HepG2 (cell line): ENCODE data around the gene SLC39A3.

Experiments
- ATF7 ChIP-seq, 2 experiments: fragments of 450-650 bp in 1 of 2; sonication (generic) in 1 of 2; formaldehyde crosslinking in 1 of 2; IDR thresholded peaks; 2 replicates each; pipeline versions ENCODE4 v1.4.0 to v1.6.1; 2016 to 2020; ENCODE audit warnings: antibody characterized with exemption in 1 of 2, mild to moderate bottlenecking in 1 of 2, missing genetic modification reagents in 1 of 2
- HDAC1 ChIP-seq: sonication (generic); formaldehyde crosslinking; IDR thresholded peaks from 2 replicates; pipeline ENCODE4 v1.5.1; 2020; ENCODE audit warnings: mild to moderate bottlenecking, missing genetic modification reagents
- NFE2L1 ChIP-seq: sonication (generic); formaldehyde crosslinking; IDR thresholded peaks from 2 replicates; pipeline ENCODE4 v1.4.0; 2020; ENCODE audit warnings: missing genetic modification reagents, mild to moderate bottlenecking, borderline replicate concordance
- NR2C2 ChIP-seq: sonication (generic); formaldehyde crosslinking; IDR thresholded peaks from 2 replicates; pipeline ENCODE4 v1.4.0; 2020; ENCODE audit warnings: missing genetic modification reagents, mild to moderate bottlenecking, moderate library complexity, borderline replicate concordance
- TCF12 ChIP-seq, 2 experiments: fragments of 450-650 bp in 1 of 2; sonication (generic) in 1 of 2; formaldehyde crosslinking in 1 of 2; IDR thresholded peaks; 2 replicates each; pipeline versions ENCODE4 v1.6.1 to v1.8.0; 2017 to 2022; ENCODE audit warnings: antibody characterized with exemption in 1 of 2, mild to moderate bottlenecking in 1 of 2, missing genetic modification reagents in 1 of 2, moderate library complexity in 1 of 2
- TCF7L2 ChIP-seq: IDR thresholded peaks from 2 replicates; pipeline ENCODE4 v1.6.1; 2011; ENCODE audit warnings: mild to moderate bottlenecking, low read depth, low read length, moderate library complexity
- ZNF160 ChIP-seq: sonication (generic); formaldehyde crosslinking; IDR thresholded peaks from 2 replicates; pipeline ENCODE4 v1.8.0; 2022; ENCODE audit warnings: mild to moderate bottlenecking, inconsistent platforms, missing genetic modification reagents
- ZNF747 ChIP-seq: sonication (generic); formaldehyde crosslinking; IDR thresholded peaks from 2 replicates; pipeline ENCODE4 v1.8.1; 2023; ENCODE audit warnings: missing genetic modification reagents, mild to moderate bottlenecking, borderline replicate concordance
- ZSCAN30 ChIP-seq: sonication (generic); formaldehyde crosslinking; IDR thresholded peaks from 2 replicates; pipeline ENCODE4 v1.5.0; 2020; ENCODE audit warnings: mild to moderate bottlenecking, missing genetic modification reagents
- TF ChIP-seq, protein P1 (sequence below): sonication (generic); formaldehyde crosslinking; IDR thresholded peaks from 2 replicates; pipeline ENCODE4 v1.5.0; 2020; ENCODE audit warnings: mild to moderate bottlenecking, missing genetic modification reagents, moderate library complexity
- TF ChIP-seq, protein P2 (sequence below): fragments of 450-650 bp; IDR thresholded peaks from 2 replicates; pipeline ENCODE4 v1.6.1; 2017; ENCODE audit warnings: mild to moderate bottlenecking

DNA sequence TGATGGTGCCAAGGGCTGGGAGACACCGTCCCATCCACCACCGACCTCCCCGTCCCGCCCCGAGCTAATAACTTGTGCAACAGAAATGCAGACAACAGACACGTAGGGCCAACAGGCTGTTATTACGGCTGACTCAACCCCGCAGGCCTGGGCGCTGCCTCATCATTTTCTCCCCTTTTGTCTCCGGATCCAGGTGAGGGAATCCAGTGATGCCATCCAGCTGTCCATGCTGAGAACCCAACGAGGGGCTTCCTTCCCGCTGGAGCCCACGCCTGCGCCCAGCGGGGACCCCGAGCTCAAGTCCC is 12.2 kb downstream of the SLC39A3 start:
- TF ChIP-seq, protein P1, sequence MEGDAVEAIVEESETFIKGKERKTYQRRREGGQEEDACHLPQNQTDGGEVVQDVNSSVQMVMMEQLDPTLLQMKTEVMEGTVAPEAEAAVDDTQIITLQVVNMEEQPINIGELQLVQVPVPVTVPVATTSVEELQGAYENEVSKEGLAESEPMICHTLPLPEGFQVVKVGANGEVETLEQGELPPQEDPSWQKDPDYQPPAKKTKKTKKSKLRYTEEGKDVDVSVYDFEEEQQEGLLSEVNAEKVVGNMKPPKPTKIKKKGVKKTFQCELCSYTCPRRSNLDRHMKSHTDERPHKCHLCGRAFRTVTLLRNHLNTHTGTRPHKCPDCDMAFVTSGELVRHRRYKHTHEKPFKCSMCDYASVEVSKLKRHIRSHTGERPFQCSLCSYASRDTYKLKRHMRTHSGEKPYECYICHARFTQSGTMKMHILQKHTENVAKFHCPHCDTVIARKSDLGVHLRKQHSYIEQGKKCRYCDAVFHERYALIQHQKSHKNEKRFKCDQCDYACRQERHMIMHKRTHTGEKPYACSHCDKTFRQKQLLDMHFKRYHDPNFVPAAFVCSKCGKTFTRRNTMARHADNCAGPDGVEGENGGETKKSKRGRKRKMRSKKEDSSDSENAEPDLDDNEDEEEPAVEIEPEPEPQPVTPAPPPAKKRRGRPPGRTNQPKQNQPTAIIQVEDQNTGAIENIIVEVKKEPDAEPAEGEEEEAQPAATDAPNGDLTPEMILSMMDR (CRISPR knock-in tag), result no peak
- TF ChIP-seq NR2C2 (no peak), HDAC1 (no peak), NFE2L1 (no peak), TCF12 (IDR thresholded peaks at IDR 0.05) (no peak), TCF12 (CRISPR knock-in tag; IDR thresholded peaks at IDR 0.05) (no peak), ATF7 (IDR thresholded peaks at IDR 0.05) (no peak), ATF7 (CRISPR knock-in tag; IDR thresholded peaks at IDR 0.05) (no peak), ZSCAN30 (CRISPR knock-in tag) (no peak), TCF7L2 (no peak), ZNF160 (no peak), ZNF747 (CRISPR knock-in tag) (no peak)
- TF ChIP-seq, protein P2, sequence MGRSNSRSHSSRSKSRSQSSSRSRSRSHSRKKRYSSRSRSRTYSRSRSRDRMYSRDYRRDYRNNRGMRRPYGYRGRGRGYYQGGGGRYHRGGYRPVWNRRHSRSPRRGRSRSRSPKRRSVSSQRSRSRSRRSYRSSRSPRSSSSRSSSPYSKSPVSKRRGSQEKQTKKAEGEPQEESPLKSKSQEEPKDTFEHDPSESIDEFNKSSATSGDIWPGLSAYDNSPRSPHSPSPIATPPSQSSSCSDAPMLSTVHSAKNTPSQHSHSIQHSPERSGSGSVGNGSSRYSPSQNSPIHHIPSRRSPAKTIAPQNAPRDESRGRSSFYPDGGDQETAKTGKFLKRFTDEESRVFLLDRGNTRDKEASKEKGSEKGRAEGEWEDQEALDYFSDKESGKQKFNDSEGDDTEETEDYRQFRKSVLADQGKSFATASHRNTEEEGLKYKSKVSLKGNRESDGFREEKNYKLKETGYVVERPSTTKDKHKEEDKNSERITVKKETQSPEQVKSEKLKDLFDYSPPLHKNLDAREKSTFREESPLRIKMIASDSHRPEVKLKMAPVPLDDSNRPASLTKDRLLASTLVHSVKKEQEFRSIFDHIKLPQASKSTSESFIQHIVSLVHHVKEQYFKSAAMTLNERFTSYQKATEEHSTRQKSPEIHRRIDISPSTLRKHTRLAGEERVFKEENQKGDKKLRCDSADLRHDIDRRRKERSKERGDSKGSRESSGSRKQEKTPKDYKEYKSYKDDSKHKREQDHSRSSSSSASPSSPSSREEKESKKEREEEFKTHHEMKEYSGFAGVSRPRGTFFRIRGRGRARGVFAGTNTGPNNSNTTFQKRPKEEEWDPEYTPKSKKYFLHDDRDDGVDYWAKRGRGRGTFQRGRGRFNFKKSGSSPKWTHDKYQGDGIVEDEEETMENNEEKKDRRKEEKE, result no peak
